HG03045 (cell line): ENCODE data around the gene WBP1L.
A peak's percentile ranks its signal among the peaks of the same experiment; 100 is the strongest.
"Not testable (repeated sequence)": the region's sequence is repeated elsewhere in the genome, so short reads cannot be mapped to it uniquely, and the experiment has no call there.

Source experiments
- ATAC-seq: cut with Tn5 transposase; IDR thresholded peaks from one replicate; pipeline ENCODE4 v1.9.1; 2021; ENCODE audit warnings: mild to moderate bottlenecking, moderate library complexity; ENCODE audit not compliant: unreplicated experiment

The WBP1L gene

GRCh38 chr10:102743588-102744373, at the start of gene WBP1L:
Gene WBP1L (plus strand): TSS chr10:102743948. CDS start chr10:102744054, 106 bp downstream.
- ATAC-seq, result peak; percentile 97

GRCh38 chr10:102695401-102695800, 48.3 kb upstream of the WBP1L start:
- ATAC-seq, result not testable (repeated sequence)

GRCh38 chr10:102696736-102697135, 47.0 kb upstream of the WBP1L start:
- no peak for ATAC-seq

- no peak for ATAC-seq
These were observed 44.9 kb upstream of the WBP1L start for GRCh38 chr10:102698894-102699293.

GRCh38 chr10:102701272-102701671, 42.5 kb upstream of the WBP1L start:
- ATAC-seq, result no peak

GRCh38 chr10:102701796-102702195, 42.0 kb upstream of the WBP1L start:
- ATAC-seq, result no peak

GRCh38 chr10:102702742-102703141, 41.0 kb upstream of the WBP1L start:
- no peak for ATAC-seq

GRCh38 chr10:102704915-102705314, 38.8 kb upstream of the WBP1L start:
- ATAC-seq, result no peak

GRCh38 chr10:102705531-102705930, 38.2 kb upstream of the WBP1L start:
- no peak for ATAC-seq

GRCh38 chr10:102710609-102711008, 33.1 kb upstream of the WBP1L start:
- no peak for ATAC-seq

- ATAC-seq, result no peak
These were observed 31.7 kb upstream of the WBP1L start for GRCh38 chr10:102712089-102712488.

GRCh38 chr10:102712843-102713538, 30.8 kb upstream of the WBP1L start:
- ATAC-seq, result no peak

GRCh38 chr10:102713539-102713813, 30.3 kb upstream of the WBP1L start:
- peak; percentile 39 for ATAC-seq

GRCh38 chr10:102713814-102714620, 29.7 kb upstream of the WBP1L start, which contains the start of gene ARL3:
Gene ARL3 (minus strand): TSS chr10:102714397. CDS start chr10:102714275, 122 bp downstream.
- peak; percentile 81 for ATAC-seq

- ATAC-seq, result peak; percentile 20
These were observed 28.9 kb upstream of the WBP1L start, which contains the start of gene SFXN2 for GRCh38 chr10:102714621-102715455. Gene SFXN2 (plus strand): TSS chr10:102714636. CDS start chr10:102726637, 12,001 bp downstream.

- no peak for ATAC-seq
These were observed 27.9 kb upstream of the WBP1L start for GRCh38 chr10:102715880-102716279.

GRCh38 chr10:102716900-102717565, 26.7 kb upstream of the WBP1L start:
- ATAC-seq, result not testable (repeated sequence)

GRCh38 chr10:102718220-102718619, 25.5 kb upstream of the WBP1L start:
- ATAC-seq, result no peak

- no peak for ATAC-seq
These were observed 23.4 kb upstream of the WBP1L start for GRCh38 chr10:102720337-102720736.

- no peak for ATAC-seq
These were observed 22.9 kb upstream of the WBP1L start for GRCh38 chr10:102720775-102721301.
